ENCODE results near the gene ZSWIM4. TPM values are rescaled to one million over a fixed set of nuclear protein-coding genes. Genes with fewer than 3 reads are reported as not detected.
A peak's percentile ranks its signal among the peaks of the same experiment; 100 is the strongest.

ZSWIM4 gene
- total and polyA plus RNA-seq, 7 donors: 0.60 to 4.4 (median 3.2) TPM

DNA sequence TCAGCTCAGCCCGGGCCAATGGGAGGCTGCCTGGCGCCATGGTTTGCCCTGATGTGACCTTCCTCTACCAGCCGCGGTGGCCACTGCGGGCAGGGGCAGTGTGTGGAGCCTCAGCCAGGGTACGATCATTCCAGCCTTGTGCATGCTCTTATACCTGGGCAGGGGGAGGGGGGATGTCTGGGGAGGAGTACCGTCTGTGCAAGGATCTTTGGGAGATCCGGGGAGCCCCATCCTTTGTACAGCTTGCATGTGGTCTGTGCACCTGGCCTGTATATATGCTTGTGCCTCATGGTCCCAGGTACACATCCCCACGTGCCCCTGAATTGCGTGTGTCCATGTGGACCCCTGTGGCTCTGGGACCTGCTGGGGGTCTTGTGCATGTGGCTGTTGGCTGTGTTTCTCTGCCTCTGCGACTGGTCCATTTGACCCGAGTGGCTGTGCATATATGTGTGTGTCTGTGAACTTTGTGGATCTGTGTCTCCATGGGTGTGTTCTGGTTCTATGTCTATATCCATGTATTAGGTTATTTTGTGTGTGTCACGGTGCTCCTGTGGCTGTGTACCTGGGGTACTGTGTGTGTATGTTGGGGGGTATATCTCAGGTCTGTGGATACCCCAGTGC is 68.9 kb downstream of the ZSWIM4 start:
- Histone ChIP-seq H3K9me3 (no peaks in the 10 kb centered on the region), H3K4me1 (peaks cover 0 to 39% (median 26%) of the 10 kb centered on the region in 4 donors), H3K27me3 (no peaks in the 10 kb centered on the region), H3K27ac (peak overlapping the region; percentile 68 to 97 (median 82)), H3K4me3 (no peak overlapping the region), H3K36me3 (no peaks in the 10 kb centered on the region)
- DNase-seq: no peak
- TF ChIP-seq POLR2AphosphoS5 (IDR thresholded peaks at IDR 0.05): no peak
- TF ChIP-seq, protein P1, sequence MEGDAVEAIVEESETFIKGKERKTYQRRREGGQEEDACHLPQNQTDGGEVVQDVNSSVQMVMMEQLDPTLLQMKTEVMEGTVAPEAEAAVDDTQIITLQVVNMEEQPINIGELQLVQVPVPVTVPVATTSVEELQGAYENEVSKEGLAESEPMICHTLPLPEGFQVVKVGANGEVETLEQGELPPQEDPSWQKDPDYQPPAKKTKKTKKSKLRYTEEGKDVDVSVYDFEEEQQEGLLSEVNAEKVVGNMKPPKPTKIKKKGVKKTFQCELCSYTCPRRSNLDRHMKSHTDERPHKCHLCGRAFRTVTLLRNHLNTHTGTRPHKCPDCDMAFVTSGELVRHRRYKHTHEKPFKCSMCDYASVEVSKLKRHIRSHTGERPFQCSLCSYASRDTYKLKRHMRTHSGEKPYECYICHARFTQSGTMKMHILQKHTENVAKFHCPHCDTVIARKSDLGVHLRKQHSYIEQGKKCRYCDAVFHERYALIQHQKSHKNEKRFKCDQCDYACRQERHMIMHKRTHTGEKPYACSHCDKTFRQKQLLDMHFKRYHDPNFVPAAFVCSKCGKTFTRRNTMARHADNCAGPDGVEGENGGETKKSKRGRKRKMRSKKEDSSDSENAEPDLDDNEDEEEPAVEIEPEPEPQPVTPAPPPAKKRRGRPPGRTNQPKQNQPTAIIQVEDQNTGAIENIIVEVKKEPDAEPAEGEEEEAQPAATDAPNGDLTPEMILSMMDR (IDR thresholded peaks at IDR 0.05): no peak
- TF ChIP-seq EP300 (IDR thresholded peaks at IDR 0.05): no peak
- TF ChIP-seq POLR2A (IDR thresholded peaks at IDR 0.05): no peak
- WGBS, 2 donors: 16 to 31% methylated on average over 13 of the region's 13 CpGs
- intact Hi-C loops (cut with DNase I): no loop called here

DNA sequence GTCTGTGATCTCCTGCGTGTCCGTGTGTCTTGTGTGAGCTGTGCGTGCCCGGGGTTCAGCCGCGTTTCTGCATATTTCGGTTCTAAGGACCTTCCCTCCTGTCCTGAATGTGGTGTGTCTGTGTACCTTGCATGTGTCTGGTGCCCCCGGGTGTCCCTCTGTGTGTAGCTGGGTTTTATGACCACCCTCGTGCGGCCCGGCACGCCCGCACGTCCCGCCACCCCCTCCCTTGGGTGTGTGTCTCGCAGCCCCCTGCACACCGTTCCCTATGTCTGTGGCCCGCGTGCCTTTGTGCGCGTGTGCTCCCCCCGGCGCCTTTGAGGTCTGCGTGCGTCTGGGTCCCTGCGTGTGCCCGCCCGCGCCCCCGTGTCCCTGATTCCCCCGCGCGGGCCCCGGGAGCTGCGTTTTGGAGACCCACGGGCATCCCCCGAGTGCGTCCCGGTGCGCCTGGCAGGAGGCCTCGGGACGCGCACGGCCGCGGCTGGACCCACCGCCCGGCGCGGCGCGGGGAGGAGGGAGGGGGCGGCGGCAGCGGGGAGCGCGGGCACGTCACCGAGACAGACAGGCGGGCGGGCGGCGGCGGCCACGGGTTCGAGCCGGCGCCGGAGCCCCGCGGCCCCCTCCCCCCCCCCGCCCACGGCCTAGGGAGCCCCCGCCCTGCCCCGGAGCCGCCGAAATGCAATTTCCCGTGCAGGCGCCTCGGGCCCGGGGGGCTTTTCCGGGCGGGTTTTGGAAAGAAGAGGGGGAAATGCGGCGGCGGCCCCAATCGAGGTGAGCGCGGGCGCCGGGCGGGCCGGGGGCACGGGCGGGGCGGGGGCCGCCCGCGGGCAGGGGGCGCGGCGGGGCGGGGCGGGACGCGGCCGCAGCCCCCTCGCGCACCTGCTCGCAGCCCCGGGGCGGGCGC is 69.7 kb downstream of the ZSWIM4 start:
- H3K27ac ChIP-seq: peak overlapping the region; percentile 68 to 97 (median 82)
- no peak for DNase-seq
- peaks cover 0 to 39% (median 26%) of the 10 kb centered on the region in 4 donors for H3K4me1 ChIP-seq
- intact Hi-C loops (cut with DNase I): no loop called here
- no peaks in the 10 kb centered on the region for H3K27me3 ChIP-seq
- H3K36me3 ChIP-seq: no peaks in the 10 kb centered on the region
- peak overlapping the region; percentile 51 to 85 (median 74) for H3K4me3 ChIP-seq
- no peaks in the 10 kb centered on the region for H3K9me3 ChIP-seq
- 2 to 3% methylated on average over 111 to 113 of the region's 113 CpGs for WGBS, 2 donors
- no peak for TF ChIP-seq EP300 (IDR thresholded peaks at IDR 0.05)
- no peak for TF ChIP-seq POLR2A (IDR thresholded peaks at IDR 0.05)
- TF ChIP-seq, protein P1 (IDR thresholded peaks at IDR 0.05): no peak
- no peak for TF ChIP-seq POLR2AphosphoS5 (IDR thresholded peaks at IDR 0.05)

DNA sequence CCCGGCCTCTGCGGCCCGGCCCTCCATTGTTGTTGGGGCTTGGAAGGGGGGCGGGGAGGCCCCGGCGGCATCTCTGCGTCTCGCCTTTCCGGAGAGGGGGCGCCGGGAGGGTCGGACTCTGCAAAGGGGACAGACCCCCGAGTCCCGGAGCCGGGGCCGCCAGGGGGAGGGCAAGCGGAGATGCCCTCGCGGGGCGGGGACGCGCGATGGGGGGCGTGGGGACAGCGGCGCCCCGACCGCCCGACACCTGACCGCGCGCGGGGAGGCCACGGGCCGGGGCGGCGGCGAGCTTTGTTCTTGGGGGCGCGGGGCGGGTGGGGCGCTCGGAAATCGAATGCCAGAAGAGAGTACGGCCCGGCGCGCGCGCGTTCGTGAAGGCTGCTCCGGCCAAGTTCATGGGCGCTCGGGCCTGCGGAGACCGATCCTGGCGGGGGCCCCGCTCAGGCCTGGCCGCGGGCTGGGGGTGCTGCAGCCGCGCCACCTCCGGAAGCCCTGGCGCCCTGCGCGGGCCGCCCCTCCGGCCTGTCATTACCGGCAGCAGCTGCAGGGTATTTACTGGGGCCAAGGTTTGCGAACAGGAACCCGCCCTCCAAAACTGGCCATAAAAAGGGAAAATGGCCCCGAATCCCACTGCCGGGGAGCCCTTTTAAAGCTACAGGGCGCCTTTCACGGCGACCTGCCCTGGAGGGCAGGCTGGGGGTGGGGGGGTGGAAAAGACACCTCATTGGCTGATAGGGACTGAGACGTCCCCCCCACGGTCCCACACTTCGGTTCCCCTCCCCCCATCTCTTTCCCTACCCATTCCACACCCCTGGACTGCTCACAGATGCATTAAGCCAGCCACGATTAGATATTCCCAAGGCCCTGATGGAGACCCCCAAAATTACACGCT is 70.6 kb downstream of the ZSWIM4 start:
- Histone ChIP-seq H3K27ac (peak overlapping the region; percentile 59 to 97 (median 82)), H3K27me3 (no peaks in the 10 kb centered on the region), H3K9me3 (no peaks in the 10 kb centered on the region), H3K4me1 (peaks cover 0 to 38% (median 24%) of the 10 kb centered on the region in 4 donors), H3K4me3 (peak overlapping the region; percentile 51 to 85 (median 74)), H3K36me3 (no peaks in the 10 kb centered on the region)
- TF ChIP-seq POLR2AphosphoS5 (IDR thresholded peaks at IDR 0.05) (peak in 1 of 4 donors; percentile 29), EP300 (IDR thresholded peaks at IDR 0.05) (no peak)
- WGBS, 2 donors: 2% methylated on average over 82 of the region's 82 CpGs
- intact Hi-C loops (cut with DNase I): no loop called here
- DNase-seq: no peak

- 62 to 71% methylated on average over 15 of the region's 15 CpGs for WGBS, 2 donors
- intact Hi-C loops (cut with DNase I): no loop called here
- no peak for DNase-seq
- peak overlapping the region in 2 of 4 donors; percentile 72 to 97 for H3K27ac ChIP-seq
- H3K4me1 ChIP-seq: peaks cover 0 to 31% (median 17%) of the 10 kb centered on the region in 4 donors
- no peaks in the 10 kb centered on the region for H3K9me3 ChIP-seq
- H3K36me3 ChIP-seq: no peaks in the 10 kb centered on the region
- TF ChIP-seq, protein P1 (IDR thresholded peaks at IDR 0.05): no peak
- TF ChIP-seq EP300 (IDR thresholded peaks at IDR 0.05): no peak
- TF ChIP-seq POLR2A (IDR thresholded peaks at IDR 0.05): no peak
- no peak for TF ChIP-seq POLR2AphosphoS5 (IDR thresholded peaks at IDR 0.05)
- no peaks in the 10 kb centered on the region for H3K27me3 ChIP-seq
- H3K4me3 ChIP-seq: peak overlapping the region in 2 of 4 donors; percentile 79 to 85
Observed at GRCh38 chr19:13866463-13867046, 71.3 kb downstream of the ZSWIM4 start.
